Fibroblast of villous mesenchyme (primary cell): ENCODE data around the gene GALNTL6. TPM values are rescaled to one million over a fixed set of nuclear protein-coding genes. Genes with fewer than 3 reads are reported as not detected.

Source experiments
- DNase-seq: peaks from one replicate; pipeline ENCODE4 v3.0.0-alpha.2; 2010; ENCODE audit warnings: low read depth
- H3K4me3 ChIP-seq: 2 replicates; pipeline ENCODE4 v1.5.1; 2011; ENCODE audit warnings: low read depth, mild to moderate bottlenecking, low read length
- CTCF ChIP-seq: IDR thresholded peaks from 2 replicates; pipeline ENCODE4 v1.5.1; 2012; ENCODE audit warnings: low read depth, mild to moderate bottlenecking, low read length; ENCODE audit not compliant: insufficient read depth
- total RNA-seq: library from RNA; depleted of rRNA; stranded (reverse); fragments of >200 nt; gene quantifications from 2 replicates; pipeline ENCODE4 v1.2.3, GENCODE V29; 2012

The GALNTL6 gene
- total RNA-seq, 1 donor, result not detected

DNA sequence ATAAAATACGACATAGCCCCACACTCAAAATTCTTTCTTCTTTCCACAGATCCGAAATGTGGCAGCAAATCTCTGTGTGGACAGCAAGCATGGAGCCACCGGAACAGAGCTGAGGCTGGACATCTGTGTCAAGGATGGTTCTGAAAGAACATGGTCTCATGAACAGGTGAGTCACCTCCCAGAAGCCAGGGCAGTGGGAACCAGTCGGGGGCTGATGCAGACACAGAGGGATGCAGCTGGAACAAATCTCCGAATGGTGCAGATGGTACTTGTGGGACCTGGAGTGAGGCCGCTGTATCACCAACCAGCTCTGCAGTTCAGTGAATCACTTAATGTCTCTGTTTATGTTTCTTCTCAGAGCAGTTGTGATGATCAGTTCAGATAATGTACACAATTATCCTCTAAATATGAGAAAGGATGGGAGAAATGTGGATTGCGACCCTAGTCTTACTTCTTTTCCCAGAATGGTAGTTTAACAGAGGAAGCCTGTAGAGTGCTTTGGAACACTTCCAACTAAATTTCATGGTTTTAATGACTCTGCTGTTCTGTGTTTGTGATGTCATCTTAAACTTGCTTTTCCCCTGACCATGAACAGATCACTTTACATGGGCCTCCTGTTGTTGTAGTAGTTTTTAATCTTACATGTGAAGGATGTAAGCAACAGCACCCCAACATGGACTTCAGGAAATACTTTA lies 1196.1 kb downstream of the GALNTL6 start:
- no peak overlapping the region for H3K4me3 ChIP-seq
- peak; percentile 22 for DNase-seq
- TF ChIP-seq CTCF, result no peak

DNA sequence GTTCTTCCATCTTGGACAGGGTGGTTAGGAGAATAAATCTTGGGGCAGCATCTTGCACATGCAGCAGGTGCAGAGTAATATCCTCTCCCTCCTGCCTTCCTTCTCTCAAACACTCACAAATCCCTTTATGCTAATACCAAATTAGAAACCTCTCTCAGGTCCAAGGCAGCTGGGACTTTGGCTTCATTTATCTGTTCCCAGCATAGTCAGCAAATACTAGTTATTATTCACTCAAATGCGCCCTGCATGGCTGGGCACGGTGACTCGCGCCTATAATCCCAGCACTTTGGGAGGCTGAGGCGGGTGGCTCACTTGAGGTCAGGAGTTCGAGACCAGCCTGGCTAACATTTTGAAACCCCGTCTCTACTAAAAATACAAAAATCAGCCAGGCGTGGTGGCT lies 1199.4 kb downstream of the GALNTL6 start:
- H3K4me3 ChIP-seq, result no peak overlapping the region
- DNase-seq, result no peak
- no peak for TF ChIP-seq CTCF

DNA sequence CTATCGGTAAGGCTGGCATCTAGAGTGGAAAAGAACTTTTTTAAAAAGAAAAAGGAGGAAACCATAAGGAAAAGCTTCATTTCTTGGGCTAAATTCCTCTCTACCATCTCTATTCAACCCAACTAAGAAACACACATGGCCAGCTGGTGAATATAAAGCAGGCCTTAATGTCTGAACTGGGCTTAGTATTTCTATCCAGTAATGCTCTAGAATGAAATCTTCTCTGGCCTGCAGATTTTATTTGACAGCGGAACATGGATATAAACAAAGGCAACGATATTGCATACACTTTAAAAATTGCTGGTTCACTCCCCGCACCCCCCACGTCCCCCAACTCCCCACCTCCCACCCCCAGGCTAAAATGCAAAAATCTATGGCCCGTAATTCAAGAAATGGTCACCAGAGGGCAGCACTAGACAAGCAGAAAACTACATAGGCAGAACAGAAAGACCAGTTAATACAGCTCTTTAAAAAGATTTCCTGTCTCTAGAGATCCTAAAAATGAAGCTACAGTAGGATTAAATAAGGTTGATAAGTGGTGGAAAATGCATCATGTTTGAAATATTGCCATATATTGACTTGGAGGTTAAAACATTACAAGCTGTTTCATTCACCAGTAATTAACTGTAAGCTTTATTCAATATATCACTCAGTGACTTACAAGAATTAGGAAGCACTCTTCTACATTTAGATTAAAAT lies 1200.2 kb downstream of the GALNTL6 start:
- TF ChIP-seq CTCF, result peak; percentile 57
- peak; percentile 45 for DNase-seq
- H3K4me3 ChIP-seq, result no peak overlapping the region

- DNase-seq, result no peak
Observed at GRCh38 chr4:173014113-173014558, 1200.9 kb downstream of the GALNTL6 start.

GRCh38 chr4:173014836-173015235 lies 1201.6 kb downstream of the GALNTL6 start:
- TF ChIP-seq CTCF, result no peak
- no peak overlapping the region for H3K4me3 ChIP-seq
- no peak for DNase-seq

More at GRCh38 chr4:173014113-173014558, 1200.9 kb downstream of the GALNTL6 start:
- no peak overlapping the region for H3K4me3 ChIP-seq
- TF ChIP-seq CTCF, result no peak

GRCh38 chr4:173017802-173018201 lies 1204.6 kb downstream of the GALNTL6 start:
- no peak overlapping the region for H3K4me3 ChIP-seq
- TF ChIP-seq CTCF, result no peak
- DNase-seq, result no peak
